ENCODE results near the gene PTMS. TPM values are rescaled to one million over a fixed set of nuclear protein-coding genes. Genes with fewer than 3 reads are reported as not detected.

PTMS gene
- total and polyA plus RNA-seq, 5 donors from 2014 or later, result 1.3 to 15.0 (median 3.2) TPM

DNA sequence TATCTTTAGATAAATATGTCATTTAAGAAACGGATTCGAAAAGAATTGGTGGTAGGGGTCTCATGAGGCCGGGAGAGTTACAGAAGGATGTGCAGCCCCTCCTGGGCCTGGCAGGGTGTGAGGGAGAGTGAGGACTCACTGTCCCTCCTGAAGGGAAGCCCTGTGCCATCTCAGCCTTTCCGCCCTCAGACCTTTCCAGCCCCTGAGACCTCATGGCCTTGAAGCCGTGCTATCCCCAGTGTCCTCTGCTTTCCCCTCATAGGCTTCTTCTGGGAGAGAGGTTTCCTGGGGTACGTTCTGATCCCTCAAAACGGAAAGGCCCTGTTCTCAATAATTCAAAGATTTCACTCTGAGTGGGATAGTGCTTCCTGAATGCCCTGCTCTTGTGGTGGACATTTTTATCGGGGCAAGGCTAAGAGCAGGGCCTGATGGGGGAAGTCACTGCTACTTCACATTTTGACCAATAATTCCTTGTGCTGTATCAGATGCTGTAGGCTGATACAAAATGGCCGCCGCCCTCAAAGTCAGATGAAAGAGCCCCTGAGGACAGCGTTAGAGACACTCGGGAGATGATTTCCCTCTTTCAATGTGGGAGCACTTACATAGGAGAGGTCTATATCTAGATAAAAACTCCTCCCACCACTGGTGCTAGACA is 24.5 kb downstream of the PTMS start:
- Histone ChIP-seq H3K27me3 (ENCODE audit: control insufficient read depth, insufficient read depth, low read length) (no peaks in the 10 kb centered on the region), H3K4me1 (ENCODE audit: control insufficient read depth, insufficient read depth, low read length, poor library complexity, severe bottlenecking) (peaks cover 71% of the 10 kb centered on the region), H3K27ac (ENCODE audit: insufficient read depth, low read length, poor library complexity, severe bottlenecking) (peak overlapping the region; percentile 84), H3K36me3 (ENCODE audit: control insufficient read depth, insufficient read depth, low read length) (peaks cover 13% of the 10 kb centered on the region), H3K4me3 (ENCODE audit: low read depth, low read length) (peak overlapping the region; percentile 96), H3K9me3 (ENCODE audit: control insufficient read depth in 2 of 2, low read length in 2 of 2) (no peaks in the 10 kb centered on the region)
- peaks cover 27 to 77% (median 54%) of the 10 kb centered on the region in 4 donors for H3K4me1 Mint-ChIP-seq
- DNase-seq (peak; percentile 45 to 65 (median 57)), ATAC-seq (ENCODE audit: low read depth in 2 of 2) (peak; percentile 45 to 46)
- H3K27me3 Mint-ChIP-seq, result no peaks in the 10 kb centered on the region
- peaks cover 11% of the 10 kb centered on the region for H3K36me3 Mint-ChIP-seq
- peak overlapping the region; percentile 97 to 99 (median 98) for H3K4me3 Mint-ChIP-seq
- no peaks in the 10 kb centered on the region for H3K9me3 Mint-ChIP-seq
- H3K27ac Mint-ChIP-seq, result peak overlapping the region; percentile 96 to 100 (median 99)

DNA sequence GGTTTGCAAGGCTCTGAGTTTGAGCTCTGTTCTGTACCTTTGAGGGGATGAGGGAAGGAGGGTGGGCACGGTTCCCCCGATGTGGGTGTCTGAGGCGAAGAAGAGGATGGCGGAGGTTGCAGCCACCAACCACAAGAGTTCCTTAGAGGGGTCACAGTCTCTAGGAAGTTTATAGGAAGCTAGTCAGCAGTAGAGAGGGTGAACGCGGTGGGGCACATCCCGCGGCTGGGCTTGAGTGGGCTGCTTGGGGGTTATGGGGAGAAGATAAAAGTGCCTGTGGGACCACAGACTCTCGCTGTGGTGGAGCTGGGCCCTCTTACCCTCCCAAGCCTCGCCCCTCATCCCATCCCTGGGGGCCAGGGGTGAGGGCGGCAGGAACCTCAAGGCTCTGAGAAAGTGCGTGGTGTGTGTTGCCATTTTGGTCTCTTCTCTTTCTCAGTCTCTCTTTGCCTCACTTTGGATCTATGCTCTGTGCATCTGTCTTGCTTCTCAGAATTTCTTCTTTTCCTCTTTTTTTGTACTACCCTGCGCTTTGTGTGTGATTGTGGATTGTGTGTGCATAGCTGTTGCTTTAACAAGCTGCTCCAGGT is 25.9 kb downstream of the PTMS start:
- Mint-ChIP-seq H3K36me3 (peaks cover 23% of the 10 kb centered on the region), H3K27me3 (no peaks in the 10 kb centered on the region), H3K4me3 (peak overlapping the region; percentile 97 to 99 (median 98)), H3K27ac (peak overlapping the region; percentile 96 to 100 (median 99)), H3K4me1 (peaks cover 19 to 77% (median 54%) of the 10 kb centered on the region in 4 donors), H3K9me3 (no peaks in the 10 kb centered on the region)
- Histone ChIP-seq H3K4me3 (ENCODE audit: low read depth, low read length) (peak overlapping the region; percentile 96), H3K4me1 (ENCODE audit: control insufficient read depth, insufficient read depth, low read length, poor library complexity, severe bottlenecking) (peaks cover 61% of the 10 kb centered on the region), H3K36me3 (ENCODE audit: control insufficient read depth, insufficient read depth, low read length) (peaks cover 27% of the 10 kb centered on the region), H3K9me3 (ENCODE audit: control insufficient read depth in 2 of 2, low read length in 2 of 2) (no peaks in the 10 kb centered on the region), H3K27ac (ENCODE audit: insufficient read depth, low read length, poor library complexity, severe bottlenecking) (peak overlapping the region; percentile 84), H3K27me3 (ENCODE audit: control insufficient read depth, insufficient read depth, low read length) (no peaks in the 10 kb centered on the region)
- DNase-seq (no peak), ATAC-seq (ENCODE audit: low read depth in 2 of 2) (no peak)

DNA sequence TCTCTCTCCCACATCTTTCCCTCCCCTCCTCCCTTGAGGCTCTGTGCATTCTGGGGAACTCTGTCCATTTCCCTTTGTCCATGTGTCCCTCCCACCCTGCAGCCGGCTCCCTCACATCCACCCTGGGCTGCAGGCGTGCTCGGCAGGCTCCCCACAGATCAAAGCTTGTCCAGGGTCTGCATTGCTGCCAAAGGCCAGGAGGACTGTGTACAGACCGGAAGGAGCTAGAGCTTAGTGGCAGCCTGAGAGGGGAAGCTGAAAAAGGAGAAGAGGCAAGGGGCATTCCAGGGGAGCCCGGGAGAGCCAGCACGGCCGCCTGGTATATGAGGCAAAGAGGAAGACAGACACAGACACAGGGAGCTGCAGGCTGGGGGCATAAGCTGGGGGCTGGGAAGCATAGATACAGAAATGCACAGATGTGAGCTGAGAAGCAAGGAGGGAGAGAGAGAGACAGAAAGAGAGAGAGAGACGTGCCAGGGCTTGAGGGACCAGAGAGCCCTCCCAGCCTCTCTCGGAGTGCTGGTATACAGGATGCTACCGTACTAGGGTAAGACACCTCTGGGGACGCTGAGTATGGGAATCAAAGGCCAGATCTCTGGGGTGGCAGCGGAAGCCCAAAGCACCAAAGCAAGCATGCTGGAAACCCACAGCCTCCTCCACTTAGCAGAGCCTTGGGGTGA is 26.5 kb downstream of the PTMS start:
- H3K4me3 ChIP-seq (ENCODE audit: low read depth, low read length), result peak overlapping the region; percentile 96
- no peaks in the 10 kb centered on the region for H3K27me3 ChIP-seq (ENCODE audit: control insufficient read depth, insufficient read depth, low read length)
- ATAC-seq (ENCODE audit: low read depth in 2 of 2) (peak; percentile 56 to 58), DNase-seq (peak in 2 of 3 donors; percentile 51 to 74)
- Mint-ChIP-seq H3K9me3 (no peaks in the 10 kb centered on the region), H3K4me1 (peaks cover 18 to 77% (median 56%) of the 10 kb centered on the region in 4 donors), H3K27me3 (no peaks in the 10 kb centered on the region), H3K36me3 (peaks cover 29% of the 10 kb centered on the region), H3K4me3 (peak overlapping the region; percentile 97 to 99 (median 98)), H3K27ac (peak overlapping the region; percentile 96 to 100 (median 99))
- peaks cover 30% of the 10 kb centered on the region for H3K36me3 ChIP-seq (ENCODE audit: control insufficient read depth, insufficient read depth, low read length)
- peaks cover 54% of the 10 kb centered on the region for H3K4me1 ChIP-seq (ENCODE audit: control insufficient read depth, insufficient read depth, low read length, poor library complexity, severe bottlenecking)
- no peaks in the 10 kb centered on the region for H3K9me3 ChIP-seq (ENCODE audit: control insufficient read depth in 2 of 2, low read length in 2 of 2)
- peak overlapping the region; percentile 84 for H3K27ac ChIP-seq (ENCODE audit: insufficient read depth, low read length, poor library complexity, severe bottlenecking)

DNA sequence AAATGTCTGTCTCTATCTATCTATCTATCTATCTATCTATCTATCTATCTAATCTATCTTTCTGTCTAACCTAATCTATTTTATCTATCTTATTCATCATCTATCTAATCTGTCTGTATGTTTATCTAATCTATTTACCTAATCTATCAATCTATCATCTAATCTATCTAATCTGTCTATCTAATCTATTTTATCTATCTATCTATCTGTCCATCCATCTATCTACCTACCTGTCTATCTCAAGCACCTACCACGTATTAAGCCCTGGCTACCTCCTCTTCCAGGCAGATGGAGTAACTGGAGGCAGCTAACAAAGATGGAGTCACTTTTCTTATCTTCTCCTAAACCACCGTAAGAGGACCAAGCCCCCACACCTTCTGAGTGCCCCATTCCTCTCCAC is 28.9 kb downstream of the PTMS start:
- Histone ChIP-seq H3K4me1 (ENCODE audit: control insufficient read depth, insufficient read depth, low read length, poor library complexity, severe bottlenecking) (peaks cover 39% of the 10 kb centered on the region), H3K27ac (ENCODE audit: insufficient read depth, low read length, poor library complexity, severe bottlenecking) (no peak overlapping the region), H3K4me3 (ENCODE audit: low read depth, low read length) (no peak overlapping the region), H3K36me3 (ENCODE audit: control insufficient read depth, insufficient read depth, low read length) (peaks cover 46% of the 10 kb centered on the region), H3K27me3 (ENCODE audit: control insufficient read depth, insufficient read depth, low read length) (no peaks in the 10 kb centered on the region), H3K9me3 (ENCODE audit: control insufficient read depth in 2 of 2, low read length in 2 of 2) (no peaks in the 10 kb centered on the region)
- peak overlapping the region; percentile 74 to 85 (median 75) for H3K27ac Mint-ChIP-seq
- peaks cover 20 to 83% (median 55%) of the 10 kb centered on the region in 4 donors for H3K4me1 Mint-ChIP-seq
- no peaks in the 10 kb centered on the region for H3K27me3 Mint-ChIP-seq
- ATAC-seq (ENCODE audit: low read depth in 2 of 2), result no peak
- H3K4me3 Mint-ChIP-seq, result peak overlapping the region in 3 of 4 donors; percentile 4 to 74 (median 55)
- no peak for DNase-seq
- peaks cover 48% of the 10 kb centered on the region for H3K36me3 Mint-ChIP-seq
- H3K9me3 Mint-ChIP-seq, result no peaks in the 10 kb centered on the region

DNA sequence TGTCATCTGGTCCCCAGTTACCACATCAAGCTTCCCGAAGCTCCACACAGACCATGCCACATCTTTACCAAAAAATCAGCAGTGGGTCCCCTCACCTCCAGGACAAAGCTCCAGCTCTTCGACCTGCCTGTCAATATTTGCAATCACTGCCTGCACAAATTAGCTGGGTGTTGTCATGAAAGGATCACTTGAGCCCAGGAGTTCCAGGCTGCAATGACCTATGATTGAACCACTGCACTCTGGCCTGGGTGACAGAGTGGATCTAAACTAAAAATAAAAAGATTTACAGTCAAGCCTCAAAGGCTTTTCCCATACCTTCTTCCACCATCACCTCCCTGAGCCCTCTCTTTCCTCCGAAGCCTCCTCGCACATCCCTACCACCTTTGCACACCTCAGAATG is 30.4 kb downstream of the PTMS start:
- ATAC-seq (ENCODE audit: low read depth in 2 of 2), result no peak
- H3K4me3 ChIP-seq (ENCODE audit: low read depth, low read length), result no peak overlapping the region
- Mint-ChIP-seq H3K27me3 (no peaks in the 10 kb centered on the region), H3K27ac (peak overlapping the region; percentile 73 to 84 (median 79)), H3K9me3 (no peaks in the 10 kb centered on the region), H3K36me3 (peaks cover 46% of the 10 kb centered on the region), H3K4me3 (peak overlapping the region in 2 of 4 donors; percentile 18 to 58), H3K4me1 (peaks cover 20 to 79% (median 55%) of the 10 kb centered on the region in 4 donors)
- H3K36me3 ChIP-seq (ENCODE audit: control insufficient read depth, insufficient read depth, low read length), result peaks cover 56% of the 10 kb centered on the region
- no peak overlapping the region for H3K27ac ChIP-seq (ENCODE audit: insufficient read depth, low read length, poor library complexity, severe bottlenecking)
- no peak for DNase-seq
- H3K27me3 ChIP-seq (ENCODE audit: control insufficient read depth, insufficient read depth, low read length), result no peaks in the 10 kb centered on the region
- no peaks in the 10 kb centered on the region for H3K9me3 ChIP-seq (ENCODE audit: control insufficient read depth in 2 of 2, low read length in 2 of 2)
- peaks cover 26% of the 10 kb centered on the region for H3K4me1 ChIP-seq (ENCODE audit: control insufficient read depth, insufficient read depth, low read length, poor library complexity, severe bottlenecking)

DNA sequence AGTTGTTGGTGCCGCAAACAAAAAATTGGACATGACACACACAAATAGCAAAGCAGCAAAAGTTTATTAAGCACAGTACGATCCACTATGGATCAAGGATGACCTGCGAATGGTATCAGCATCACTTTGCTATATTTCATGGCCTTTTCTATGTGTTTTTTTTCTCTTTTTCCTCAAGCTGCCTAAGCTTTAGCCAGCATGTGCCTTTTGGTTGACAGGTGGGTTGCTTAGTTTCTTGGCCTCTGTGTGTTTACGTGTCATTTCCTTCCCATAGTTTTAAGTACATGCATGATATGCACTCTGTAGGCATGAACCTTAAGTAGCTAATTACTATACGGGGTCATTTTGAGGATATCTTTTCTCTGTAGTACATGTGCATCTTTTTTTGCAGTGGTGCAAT is 33.0 kb downstream of the PTMS start:
- Histone ChIP-seq H3K4me3 (ENCODE audit: low read depth, low read length) (no peak overlapping the region), H3K36me3 (ENCODE audit: control insufficient read depth, insufficient read depth, low read length) (peaks cover 76% of the 10 kb centered on the region), H3K27ac (ENCODE audit: insufficient read depth, low read length, poor library complexity, severe bottlenecking) (no peak overlapping the region), H3K27me3 (ENCODE audit: control insufficient read depth, insufficient read depth, low read length) (no peaks in the 10 kb centered on the region), H3K4me1 (ENCODE audit: control insufficient read depth, insufficient read depth, low read length, poor library complexity, severe bottlenecking) (peaks cover 9% of the 10 kb centered on the region), H3K9me3 (ENCODE audit: control insufficient read depth in 2 of 2, low read length in 2 of 2) (no peaks in the 10 kb centered on the region)
- Mint-ChIP-seq H3K4me3 (peak overlapping the region in 1 of 4 donors; percentile 24), H3K27me3 (no peaks in the 10 kb centered on the region), H3K36me3 (peaks cover 54% of the 10 kb centered on the region), H3K4me1 (peaks cover 16 to 57% (median 39%) of the 10 kb centered on the region in 4 donors), H3K9me3 (no peaks in the 10 kb centered on the region), H3K27ac (peak overlapping the region in 2 of 3 donors; percentile 48 to 74)
- ATAC-seq (ENCODE audit: low read depth in 2 of 2), result no peak
- DNase-seq, result no peak

DNA sequence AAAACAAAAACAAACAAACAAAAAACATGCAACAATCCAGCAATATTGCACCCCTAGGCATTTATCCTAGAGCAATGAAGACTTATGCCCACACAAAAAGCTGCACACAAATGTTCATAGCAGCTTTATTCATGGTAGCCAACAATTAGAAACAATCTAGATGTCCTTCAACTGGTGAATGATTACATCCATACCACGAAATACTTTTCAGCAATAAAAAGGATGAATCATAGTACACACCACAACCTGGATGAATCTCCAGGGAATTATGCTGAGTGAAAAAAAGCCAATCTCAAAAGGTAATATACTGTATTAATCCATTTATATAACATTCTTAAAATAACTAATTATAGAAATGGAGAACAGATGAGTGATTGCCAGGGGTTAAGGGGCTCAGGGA is 41.0 kb downstream of the PTMS start:
- H3K4me3 ChIP-seq (ENCODE audit: low read depth, low read length), result no peak overlapping the region
- H3K27ac ChIP-seq (ENCODE audit: insufficient read depth, low read length, poor library complexity, severe bottlenecking), result no peak overlapping the region
- Mint-ChIP-seq H3K9me3 (no peaks in the 10 kb centered on the region), H3K36me3 (peaks cover 34% of the 10 kb centered on the region), H3K4me1 (peaks cover 11 to 26% (median 20%) of the 10 kb centered on the region in 4 donors), H3K27me3 (no peaks in the 10 kb centered on the region), H3K27ac (no peak overlapping the region), H3K4me3 (no peak overlapping the region)
- no peaks in the 10 kb centered on the region for H3K27me3 ChIP-seq (ENCODE audit: control insufficient read depth, insufficient read depth, low read length)
- DNase-seq (no peak), ATAC-seq (ENCODE audit: low read depth in 2 of 2) (no peak)
- H3K9me3 ChIP-seq (ENCODE audit: control insufficient read depth in 2 of 2, low read length in 2 of 2), result no peaks in the 10 kb centered on the region
- H3K36me3 ChIP-seq (ENCODE audit: control insufficient read depth, insufficient read depth, low read length), result peaks cover 48% of the 10 kb centered on the region
- no peaks in the 10 kb centered on the region for H3K4me1 ChIP-seq (ENCODE audit: control insufficient read depth, insufficient read depth, low read length, poor library complexity, severe bottlenecking)

All from CD4-positive, CD25-positive, alpha-beta regulatory T cell (primary cell).